T follicular helper cell (primary cell): ENCODE measurements around the gene CREB3L2.
A peak's percentile ranks its signal among the peaks of the same experiment; 100 is the strongest.
"Not testable (repeated sequence)": the region's sequence is repeated elsewhere in the genome, so short reads cannot be mapped to it uniquely, and the experiment has no call there.

Experiments
- DNase-seq: peaks from one replicate; pipeline ENCODE4 v3.0.0-alpha.2; 2020; ENCODE audit warnings: low read depth

Gene CREB3L2

DNA sequence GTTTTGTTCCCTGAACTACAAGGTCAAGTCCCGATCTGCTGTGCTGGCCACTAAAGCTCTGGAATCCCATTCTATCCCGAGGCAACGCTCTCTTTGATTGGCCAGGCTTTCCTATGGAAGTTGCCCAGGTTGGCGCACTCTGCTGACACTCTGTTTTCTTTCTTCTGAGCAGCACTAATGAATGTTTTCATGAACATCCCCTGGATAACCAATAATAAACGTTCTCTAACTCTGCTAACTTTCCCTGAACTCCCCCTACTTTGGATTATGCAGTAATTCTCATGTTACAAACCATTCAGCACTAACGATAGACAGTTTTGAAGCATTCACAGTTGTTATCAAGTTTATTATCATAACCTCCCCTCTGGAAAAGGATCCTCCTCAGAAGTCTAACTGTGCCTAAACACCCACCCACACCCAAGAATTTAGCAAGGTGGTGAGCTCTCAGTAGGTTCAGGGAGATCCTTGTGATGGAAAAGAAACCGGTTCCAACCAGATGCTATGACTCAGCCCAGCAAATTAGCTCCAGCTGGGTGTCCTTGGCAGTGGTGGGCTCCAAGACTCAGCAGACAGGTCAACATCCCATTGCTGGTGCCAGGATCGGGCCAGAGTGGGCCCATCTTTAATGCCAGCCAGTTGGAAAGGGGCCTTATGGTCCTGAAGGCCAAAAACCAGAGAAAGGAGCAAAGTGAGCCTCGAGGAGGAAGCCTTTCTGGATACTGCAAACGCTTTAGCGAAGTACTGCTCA lies 68.4 kb downstream of the CREB3L2 start:
- DNase-seq = no peak

DNA sequence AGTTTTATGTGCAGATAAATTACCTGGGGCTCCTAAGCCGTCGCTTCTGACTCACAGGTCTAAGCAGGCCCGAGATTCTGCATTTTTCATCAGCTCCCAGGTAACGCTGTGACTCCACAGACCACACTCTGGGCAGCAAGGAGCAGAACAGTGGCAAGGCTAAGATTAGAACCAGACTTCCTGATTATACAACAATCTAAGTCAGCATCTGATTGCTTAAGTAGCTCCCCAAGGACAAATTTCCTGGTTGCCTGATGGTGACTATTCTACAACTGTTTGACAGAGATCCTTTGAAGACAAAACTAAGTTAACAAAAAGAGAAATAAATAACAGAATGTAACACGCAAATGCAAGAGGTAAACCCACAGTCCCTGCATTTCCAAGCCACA lies 69.0 kb downstream of the CREB3L2 start:
- DNase-seq = no peak

DNA sequence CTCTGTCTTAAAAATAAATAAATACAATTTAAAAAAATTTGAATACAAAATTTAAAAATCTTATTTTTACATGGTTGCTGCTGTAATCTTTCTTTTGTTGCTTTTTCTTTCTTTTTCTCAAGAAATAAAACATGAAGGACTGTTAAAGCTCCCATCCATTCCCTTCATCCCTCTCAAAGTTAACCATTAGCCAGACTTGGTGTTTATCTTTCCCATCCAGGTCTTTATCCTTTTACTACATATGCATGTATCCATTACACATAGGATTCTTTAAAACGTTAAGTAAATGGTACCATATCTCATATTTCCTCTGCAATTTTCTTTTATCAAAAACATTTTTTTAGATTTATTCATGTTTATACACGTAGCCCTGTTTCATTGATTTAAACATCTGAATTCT lies 70.1 kb downstream of the CREB3L2 start:
- no peak for DNase-seq

DNA sequence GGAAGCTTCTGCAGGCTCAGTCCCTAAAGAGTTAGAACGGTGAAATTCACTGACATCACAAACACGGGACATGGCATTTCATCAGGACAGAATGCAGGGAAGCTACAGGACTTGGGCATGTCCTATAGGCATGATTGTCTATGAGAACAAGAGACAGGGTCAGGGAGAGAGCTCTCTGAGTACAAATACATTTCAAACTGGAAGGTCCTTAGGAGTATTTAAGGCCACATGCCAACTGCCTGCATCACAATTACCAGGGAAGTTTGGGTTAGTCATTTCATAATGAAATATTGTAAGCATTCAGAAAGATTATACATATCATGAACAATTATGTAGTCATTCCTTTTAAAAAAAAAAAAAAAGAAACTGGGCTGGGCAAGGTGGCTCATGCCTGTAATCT lies 71.3 kb downstream of the CREB3L2 start:
- no peak for DNase-seq

DNA sequence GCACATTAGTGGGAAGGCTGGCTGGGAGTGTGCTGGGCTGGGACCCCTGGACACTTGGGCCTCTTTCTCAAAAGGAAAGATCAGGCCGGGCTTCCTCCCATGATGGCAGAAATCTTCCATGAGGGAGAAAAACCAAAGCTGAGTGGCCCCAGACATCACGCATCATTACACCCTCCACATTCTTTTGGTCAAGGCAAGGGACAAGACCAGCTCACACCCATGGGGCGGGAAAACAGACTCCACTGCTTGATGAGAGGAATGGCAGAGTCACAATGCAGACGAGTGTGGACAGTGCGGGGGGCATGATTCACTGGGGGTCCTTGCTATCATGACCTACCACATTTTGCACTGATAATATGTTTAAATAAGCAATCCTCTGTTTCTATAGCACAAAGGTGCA lies 73.3 kb downstream of the CREB3L2 start:
- no peak for DNase-seq

DNA sequence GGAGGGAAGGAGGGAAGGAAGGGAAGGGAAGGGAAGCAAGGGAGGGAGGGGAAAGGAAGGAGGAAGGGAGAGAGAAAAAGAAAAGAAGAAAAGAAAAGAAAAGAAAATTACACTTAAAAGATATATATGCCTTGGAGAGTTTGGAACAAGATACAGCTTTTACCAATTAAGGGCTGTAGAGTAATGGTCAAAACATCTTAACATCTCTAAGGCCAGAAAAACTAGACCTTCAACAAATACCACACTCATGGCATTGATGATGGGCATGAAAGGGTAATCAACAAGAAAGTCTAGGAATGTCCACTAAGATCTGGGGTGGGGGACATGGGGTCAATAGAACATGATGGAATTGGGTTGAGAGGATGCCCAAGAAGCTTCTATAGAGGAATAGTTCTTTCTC lies 74.5 kb downstream of the CREB3L2 start:
- DNase-seq = no peak

DNA sequence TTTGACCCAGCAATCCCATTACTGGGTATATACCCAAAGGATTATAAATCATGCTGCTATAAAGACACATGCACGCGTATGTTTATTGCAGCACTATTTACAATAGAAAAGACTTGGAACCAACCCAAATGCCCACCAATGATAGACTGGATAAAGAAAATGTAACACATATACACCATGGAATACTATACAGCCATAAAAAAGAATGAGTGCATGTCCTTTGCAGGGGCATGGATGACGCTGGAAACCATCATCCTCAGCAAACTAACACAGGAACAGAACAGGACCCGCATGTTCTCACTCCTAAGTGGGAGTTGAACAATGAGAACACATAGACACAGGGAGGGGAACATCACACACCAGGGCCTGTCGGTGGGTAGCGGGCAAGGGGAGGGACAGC lies 75.7 kb downstream of the CREB3L2 start:
- DNase-seq = not testable (repeated sequence)

DNA sequence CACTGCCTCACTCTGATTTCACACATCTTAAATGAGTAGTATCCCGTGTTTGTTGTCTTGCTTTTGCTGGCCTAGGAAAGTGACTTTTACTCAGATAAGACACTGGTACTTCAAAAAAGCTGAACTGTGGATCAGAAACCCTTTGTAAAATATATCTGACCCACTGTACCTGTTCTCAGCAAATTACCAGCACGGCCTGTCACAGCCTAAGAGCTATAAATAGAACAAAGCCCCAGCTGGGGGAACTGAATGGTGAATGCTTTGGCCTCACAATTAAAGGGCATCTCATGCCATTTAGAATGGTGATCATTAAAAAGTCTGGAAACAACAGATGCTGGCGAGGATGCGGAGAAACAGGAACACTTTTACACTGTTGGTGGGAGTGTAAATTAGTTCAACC lies 76.1 kb downstream of the CREB3L2 start:
- no peak for DNase-seq

DNA sequence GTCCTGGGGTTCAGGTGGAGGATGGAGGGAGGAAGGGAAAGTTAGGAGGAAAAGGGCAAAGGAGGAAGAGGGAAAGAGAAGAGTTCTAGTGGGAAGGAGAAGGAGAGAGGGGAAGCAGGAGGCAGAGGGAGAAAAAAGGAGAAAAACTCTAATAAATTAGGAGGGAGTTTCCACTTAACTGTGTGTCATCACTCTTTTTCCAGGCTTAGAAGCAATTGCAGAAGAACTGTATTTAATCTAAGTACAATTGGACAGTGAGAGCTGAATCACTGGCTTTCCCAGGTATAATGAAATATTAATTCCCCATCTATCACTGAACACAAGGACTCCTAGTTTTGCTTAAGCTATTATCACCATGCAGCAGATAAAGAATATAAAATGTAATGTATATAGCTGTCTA lies 76.8 kb downstream of the CREB3L2 start:
- no peak for DNase-seq

DNA sequence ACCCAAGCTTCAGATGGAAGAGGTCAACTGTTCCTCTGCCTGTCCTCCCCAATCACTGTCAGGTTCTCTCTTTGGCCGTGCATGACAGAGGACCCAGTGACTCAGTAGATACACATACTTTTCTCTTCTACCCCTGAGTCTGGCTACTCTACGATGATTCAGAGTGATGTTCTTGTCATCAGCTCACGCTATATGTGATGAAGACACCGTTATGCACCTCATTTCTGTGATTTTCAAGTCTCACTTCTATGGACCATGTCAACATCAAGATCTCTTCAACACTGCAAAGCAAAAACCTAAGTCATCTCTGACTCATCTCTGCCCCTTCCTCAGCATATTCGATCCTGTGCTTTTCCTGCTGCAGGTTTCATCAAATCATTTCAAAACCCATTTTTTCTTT lies 78.5 kb downstream of the CREB3L2 start:
- no peak for DNase-seq

DNA sequence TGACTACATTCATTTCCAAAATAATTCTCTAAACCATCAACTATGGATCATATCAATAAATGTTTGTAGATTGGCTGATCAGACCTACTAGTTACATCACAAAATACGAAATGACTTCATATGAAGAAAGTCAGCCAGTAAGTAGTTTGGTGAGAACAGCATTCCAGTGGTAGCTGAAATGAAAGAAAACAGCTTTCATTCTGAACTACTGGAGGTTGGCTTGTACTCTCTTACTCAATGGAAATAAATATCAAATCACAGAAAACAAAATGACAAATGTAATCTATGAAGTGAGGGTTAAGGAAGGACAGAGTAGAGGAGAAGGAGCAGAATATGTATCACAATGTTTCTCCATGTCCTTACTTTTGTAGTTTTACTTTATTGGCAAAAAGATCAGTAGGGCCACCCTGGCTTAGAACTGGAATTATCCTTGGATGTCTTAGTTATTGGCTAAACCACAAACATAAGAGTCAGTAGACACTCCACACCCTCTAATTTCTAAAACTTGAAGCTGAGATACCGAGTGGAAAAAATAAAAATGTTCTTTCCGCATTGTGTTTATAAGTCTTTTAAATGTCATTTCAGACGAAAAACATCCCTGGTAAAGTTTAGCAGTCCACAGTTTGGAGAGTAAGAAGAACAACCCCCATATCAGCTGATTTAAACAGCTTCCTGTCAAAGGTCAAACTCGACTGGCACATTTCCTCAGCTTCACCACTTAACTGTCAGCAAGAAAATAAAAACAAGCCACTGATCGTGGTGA lies 81.1 kb downstream of the CREB3L2 start:
- no peak for DNase-seq

DNA sequence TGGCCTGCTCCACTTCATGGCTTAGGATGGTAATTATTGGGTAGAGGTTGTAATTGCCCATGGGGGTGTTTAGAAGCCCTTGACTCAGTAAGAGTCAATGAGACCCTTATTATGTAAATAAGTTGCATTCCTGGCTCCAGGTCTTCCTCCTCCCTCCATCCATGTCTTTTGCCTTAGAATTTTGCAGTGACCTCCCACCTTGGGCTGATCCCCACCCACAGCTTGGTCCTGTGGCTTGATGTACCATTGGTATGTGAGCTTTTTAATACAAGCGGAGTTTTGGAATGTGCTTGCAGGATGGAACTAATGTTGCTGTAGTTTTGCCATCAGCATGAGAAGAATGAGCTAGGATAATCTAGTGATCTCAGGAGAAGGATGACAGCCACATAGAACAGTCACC lies 81.9 kb downstream of the CREB3L2 start:
- DNase-seq = no peak

DNA sequence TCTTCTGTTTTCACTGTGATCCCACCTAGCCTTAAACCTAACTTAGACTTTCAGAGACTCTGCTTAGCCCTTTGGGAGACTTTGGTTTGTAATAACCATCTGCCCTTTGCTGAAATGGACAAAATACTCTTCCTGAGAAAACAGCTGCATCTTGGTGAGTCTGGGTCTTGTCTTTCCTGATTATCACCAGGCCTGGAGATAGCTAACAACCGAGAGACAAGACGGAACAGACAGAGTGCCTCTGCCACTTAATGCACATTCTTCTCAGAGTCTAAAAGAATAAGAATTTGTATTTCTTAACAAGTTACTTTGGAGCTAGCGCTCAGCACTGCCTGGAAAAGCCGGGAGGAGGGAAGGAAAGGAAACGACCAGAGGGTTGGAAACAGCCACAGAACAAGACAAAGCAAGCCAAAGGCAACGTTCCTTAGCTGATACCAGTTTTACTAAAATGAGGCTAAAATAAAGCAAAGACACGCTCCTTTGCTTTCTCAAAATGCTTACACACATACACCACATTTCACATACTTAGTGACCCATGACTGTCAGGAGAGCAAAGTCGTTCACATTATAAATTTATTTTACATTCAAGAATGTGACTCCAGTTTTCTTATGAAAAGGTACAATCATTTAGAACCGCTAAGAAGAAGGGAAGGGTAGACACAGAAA lies 84.8 kb downstream of the CREB3L2 start:
- no peak for DNase-seq

DNA sequence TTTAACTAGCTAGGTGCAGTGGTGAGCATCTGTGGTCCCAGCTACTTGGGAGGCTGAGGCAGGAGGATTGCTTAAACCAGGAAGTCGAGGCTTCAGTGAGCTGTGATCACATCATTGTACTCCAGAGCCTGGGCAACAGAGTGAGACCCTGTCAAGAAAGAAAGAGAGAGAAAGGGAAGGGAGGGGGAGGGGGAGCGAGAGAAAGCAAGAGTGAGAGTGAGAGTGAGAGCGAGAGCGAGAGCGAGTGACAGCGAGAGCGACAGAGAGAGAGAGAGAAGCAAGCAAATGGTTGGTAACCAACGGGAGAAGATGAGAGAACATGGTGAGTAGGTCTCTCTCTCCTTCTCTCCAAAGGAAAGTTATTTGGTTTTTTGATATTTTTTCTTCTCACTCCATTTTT lies 85.3 kb downstream of the CREB3L2 start:
- DNase-seq = no peak

DNA sequence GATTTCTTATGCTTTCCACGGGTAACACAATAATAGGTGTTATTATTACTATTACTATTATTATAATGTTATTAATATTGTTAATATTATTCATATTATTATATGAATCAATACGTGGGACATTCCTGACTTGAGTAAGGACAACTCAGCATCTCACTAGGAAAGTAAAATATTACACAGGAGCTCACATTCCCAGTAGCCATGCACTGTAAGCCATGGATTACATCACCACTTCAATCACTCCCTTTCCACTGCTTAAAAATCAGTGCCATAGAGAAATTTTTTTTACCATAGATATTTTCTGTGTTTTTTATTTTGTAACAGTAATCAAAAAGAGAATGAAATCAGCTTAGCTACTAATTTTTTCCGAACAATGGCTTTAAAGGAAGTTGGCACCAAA lies 86.6 kb downstream of the CREB3L2 start:
- no peak for DNase-seq

DNA sequence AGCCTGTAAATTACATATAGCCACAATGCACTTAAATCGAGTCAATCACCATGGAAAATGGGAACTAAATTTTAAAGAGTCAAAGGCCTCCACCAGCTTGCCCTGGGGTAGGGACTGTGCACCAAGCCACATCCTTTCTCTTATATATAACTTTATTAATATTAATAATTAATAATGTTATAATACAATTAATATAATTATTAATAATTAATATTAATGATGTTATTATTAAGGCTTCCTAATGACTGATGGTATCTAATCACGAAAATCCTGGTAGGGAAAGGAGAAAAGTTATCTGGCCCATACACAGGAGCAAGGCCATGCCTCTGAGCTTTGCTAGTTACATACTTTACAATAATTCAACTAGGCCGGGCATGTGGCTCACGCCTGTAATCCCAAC lies 87.9 kb downstream of the CREB3L2 start:
- no peak for DNase-seq

DNA sequence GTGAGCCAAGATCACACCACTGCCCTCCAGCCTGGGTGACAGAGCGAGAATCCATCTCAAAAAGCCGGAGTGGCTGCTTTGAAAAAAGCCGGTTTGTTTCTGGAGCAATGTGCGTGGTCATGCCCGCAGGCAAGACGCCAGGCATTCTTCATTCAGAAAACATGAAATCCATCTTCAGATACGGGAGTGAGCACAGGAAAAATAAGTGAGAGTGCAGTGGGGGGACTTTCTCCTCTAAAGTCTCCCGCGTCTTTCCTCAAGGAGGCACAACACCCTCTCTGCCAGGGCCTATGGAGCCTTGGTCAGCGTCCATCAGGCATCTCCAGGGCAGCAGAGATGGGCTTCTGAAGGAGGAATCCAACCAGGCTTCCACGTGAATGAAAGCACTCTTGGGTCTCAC lies 92.8 kb downstream of the CREB3L2 start:
- DNase-seq = no peak

DNA sequence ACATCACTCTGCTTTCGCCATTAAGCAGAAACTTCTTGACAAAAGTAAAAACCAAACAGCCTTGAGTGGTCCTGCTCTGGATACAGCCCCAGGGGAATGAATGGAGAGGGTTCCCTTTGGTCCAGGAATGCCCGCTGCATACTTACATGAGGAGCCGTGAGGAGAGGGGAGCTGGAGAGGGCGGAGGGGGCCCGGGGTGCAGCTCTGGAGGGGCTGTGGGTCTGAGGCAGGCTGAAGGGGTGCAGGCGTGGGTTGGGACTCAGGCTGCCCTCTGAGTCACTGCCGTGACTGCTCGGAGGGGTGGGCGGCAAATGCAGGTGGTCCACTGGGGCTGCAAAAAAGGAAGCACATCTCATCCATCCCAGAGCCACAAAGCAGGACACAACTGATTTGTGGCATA lies 93.8 kb downstream of the CREB3L2 start:
- no peak for DNase-seq

DNA sequence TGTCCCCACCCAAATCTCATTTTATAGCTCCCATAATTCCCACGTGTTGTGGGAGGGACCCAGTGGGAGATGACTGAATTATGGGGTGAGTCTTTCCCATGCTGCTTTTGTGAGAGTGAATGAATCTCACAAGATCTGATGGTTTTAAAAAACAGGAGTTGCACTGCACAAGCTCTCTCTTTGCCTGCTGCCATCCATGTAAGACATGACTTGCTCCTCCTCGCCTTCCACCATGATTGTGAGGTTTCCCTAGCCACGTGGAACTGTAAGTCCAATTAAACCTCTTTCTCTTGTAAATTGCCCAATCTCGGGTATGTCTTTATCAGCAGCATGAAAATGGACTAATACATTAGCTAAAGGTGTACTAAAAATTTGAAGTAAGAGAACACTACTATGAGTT lies 95.2 kb downstream of the CREB3L2 start:
- DNase-seq = not testable (repeated sequence)

DNA sequence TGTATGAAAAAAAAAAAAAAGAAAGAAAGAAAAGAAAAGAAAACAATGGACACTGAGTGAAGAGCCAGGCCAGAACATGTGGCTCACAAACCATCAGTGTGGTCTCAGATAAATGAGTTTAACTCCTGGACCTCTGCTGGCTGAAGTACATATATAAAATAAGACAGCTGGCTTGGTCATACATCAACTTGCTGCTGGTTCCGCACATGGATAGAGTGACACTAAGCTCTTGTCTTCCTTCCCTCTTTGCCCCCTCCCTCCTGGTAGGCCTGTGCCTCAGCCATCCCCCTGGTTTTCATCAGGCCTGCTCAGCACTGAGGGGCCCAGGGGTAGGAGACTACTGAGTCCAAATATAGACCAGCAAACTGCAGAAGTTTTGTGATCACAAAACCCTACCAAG lies 97.1 kb downstream of the CREB3L2 start:
- no peak for DNase-seq

DNA sequence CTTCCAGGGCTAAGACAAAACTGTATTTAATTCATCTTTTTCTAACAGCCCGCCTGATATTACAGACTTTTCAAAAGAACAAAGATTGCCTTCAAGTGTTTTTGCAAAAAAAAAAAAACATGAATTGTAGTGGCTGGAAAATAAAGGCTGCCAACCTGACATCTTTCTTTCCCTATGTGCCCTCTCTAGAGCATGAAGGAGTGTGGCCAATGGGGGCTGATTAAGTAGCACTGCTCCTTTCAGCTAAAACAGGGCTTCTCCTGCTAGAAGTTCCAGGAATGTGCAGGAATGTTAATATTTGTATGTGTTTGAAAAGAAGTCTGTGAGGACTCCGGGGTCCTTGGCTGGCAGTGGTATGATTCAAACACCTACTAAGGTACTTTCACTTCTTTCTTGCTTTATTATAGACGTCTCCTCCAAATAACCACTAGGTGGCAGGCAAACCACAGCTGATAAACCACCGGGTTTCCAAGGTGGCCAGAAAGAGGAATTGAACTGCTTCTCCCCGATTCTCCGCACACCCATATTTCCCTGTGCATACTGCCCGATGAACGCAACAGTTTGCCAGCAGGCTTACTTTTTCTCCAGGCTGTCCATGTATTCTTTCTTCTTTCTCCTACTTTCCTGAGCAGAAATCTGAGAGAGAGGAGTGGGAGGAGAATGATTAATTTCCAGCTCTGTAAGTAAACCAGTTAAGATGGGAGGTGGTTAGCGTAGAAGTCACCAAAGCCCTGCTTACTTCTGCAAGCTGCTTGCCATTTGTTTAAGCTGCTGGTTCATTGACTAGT lies 98.3 kb downstream of the CREB3L2 start:
- DNase-seq = peak; percentile 46

DNA sequence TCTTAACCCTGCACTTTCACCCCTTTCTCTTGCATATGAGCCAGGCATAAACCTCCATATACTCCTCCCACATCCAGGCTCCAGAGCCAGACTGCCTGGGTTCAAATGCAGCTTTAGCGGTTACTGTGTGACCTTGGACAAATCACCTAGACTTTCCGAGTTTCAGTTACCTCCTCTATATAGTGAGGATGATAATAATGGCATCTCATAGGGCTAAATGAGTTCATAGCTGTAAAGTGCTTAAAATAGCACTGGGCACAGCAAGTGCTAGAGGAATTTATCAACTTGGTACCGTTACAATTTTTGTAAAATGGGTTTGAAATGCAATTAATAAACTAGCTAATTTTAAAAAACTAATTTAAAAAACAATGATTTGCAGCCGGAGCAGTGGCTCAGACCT lies 101.7 kb downstream of the CREB3L2 start:
- DNase-seq = no peak
